Measurements from ENCODE around the gene SERINC4.

SERINC4 gene

GRCh38 chr15:43793647-43794046, 6.4 kb downstream of the SERINC4 start:
- no peaks in the 10 kb centered on the region for H3K9me3 ChIP-seq (ENCODE audit: low read length)
- H3K9ac ChIP-seq (ENCODE audit: low read length), result peak overlapping the region; percentile 99
- peak overlapping the region; percentile 86 for H3K4me2 ChIP-seq (ENCODE audit: low read length)
- peaks cover 12% of the 10 kb centered on the region; the same call in 1 of the 2 replicates for H3K79me2 ChIP-seq (ENCODE audit: insufficient read depth, low read length)
- H3K36me3 ChIP-seq (ENCODE audit: insufficient read depth, low read length), result peaks cover 47% of the 10 kb centered on the region
- peak overlapping the region; percentile 98 for H3K27ac ChIP-seq (ENCODE audit: low read depth, low read length, poor library complexity, severe bottlenecking)
- TF ChIP-seq EZH2 (IDR thresholded peaks at IDR 0.05; ENCODE audit: borderline replicate concordance, low read length) (no peak), CTCF (IDR thresholded peaks at IDR 0.05; ENCODE audit: low read length) (no peak)
- peaks cover 17% of the 10 kb centered on the region for H3F3A ChIP-seq (ENCODE audit: insufficient read depth, low read length)
- H3K4me1 ChIP-seq (ENCODE audit: insufficient read depth, low read length, severe bottlenecking), result peaks cover 79% of the 10 kb centered on the region
- no peaks in the 10 kb centered on the region for H3K27me3 ChIP-seq (ENCODE audit: insufficient read depth, low read length)
- no peaks in the 10 kb centered on the region for H4K20me1 ChIP-seq (ENCODE audit: insufficient read depth, low read length)
- no peaks in the 10 kb centered on the region for H3K9me2 ChIP-seq (ENCODE audit: low read depth, low read length)
- H2AFZ ChIP-seq (ENCODE audit: low read length), result no peak overlapping the region
- H3K4me3 ChIP-seq (ENCODE audit: low read depth, low read length, poor library complexity, severe bottlenecking), result peak overlapping the region; percentile 97

GRCh38 chr15:43792761-43793476, 7.1 kb downstream of the SERINC4 start:
- Histone ChIP-seq H3K9ac (ENCODE audit: low read length) (peak overlapping the region; percentile 99), H3K27ac (ENCODE audit: low read depth, low read length, poor library complexity, severe bottlenecking) (peak overlapping the region; percentile 98), H2AFZ (ENCODE audit: low read length) (no peak overlapping the region), H3K4me3 (ENCODE audit: low read depth, low read length, poor library complexity, severe bottlenecking) (peak overlapping the region; percentile 97), H3K9me2 (ENCODE audit: low read depth, low read length) (no peaks in the 10 kb centered on the region), H3K4me2 (ENCODE audit: low read length) (peak overlapping the region; percentile 86), H3K27me3 (ENCODE audit: insufficient read depth, low read length) (no peaks in the 10 kb centered on the region), H4K20me1 (ENCODE audit: insufficient read depth, low read length) (no peaks in the 10 kb centered on the region), H3K36me3 (ENCODE audit: insufficient read depth, low read length) (peaks cover 47% of the 10 kb centered on the region), H3K9me3 (ENCODE audit: low read length) (no peaks in the 10 kb centered on the region), H3K79me2 (ENCODE audit: insufficient read depth, low read length) (peaks cover 12% of the 10 kb centered on the region; the same call in 1 of the 2 replicates), H3K4me1 (ENCODE audit: insufficient read depth, low read length, severe bottlenecking) (peaks cover 79% of the 10 kb centered on the region), H3F3A (ENCODE audit: insufficient read depth, low read length) (peaks cover 21% of the 10 kb centered on the region)
- TF ChIP-seq CTCF (IDR thresholded peaks at IDR 0.05; ENCODE audit: low read length), result no peak
- no peak for TF ChIP-seq EZH2 (IDR thresholded peaks at IDR 0.05; ENCODE audit: borderline replicate concordance, low read length)

- Histone ChIP-seq H3F3A (ENCODE audit: insufficient read depth, low read length) (peaks cover 21% of the 10 kb centered on the region), H2AFZ (ENCODE audit: low read length) (no peak within 1 kb of the TSS), H3K27ac (ENCODE audit: low read depth, low read length, poor library complexity, severe bottlenecking) (peak within 1 kb of the TSS; percentile 99), H4K20me1 (ENCODE audit: insufficient read depth, low read length) (no peaks in the 10 kb centered on the region), H3K4me1 (ENCODE audit: insufficient read depth, low read length, severe bottlenecking) (peaks cover 80% of the 10 kb centered on the region), H3K79me2 (ENCODE audit: insufficient read depth, low read length) (peaks cover 12% of the 10 kb centered on the region; the same call in 1 of the 2 replicates), H3K9ac (ENCODE audit: low read length) (peak within 1 kb of the TSS; percentile 99), H3K4me3 (ENCODE audit: low read depth, low read length, poor library complexity, severe bottlenecking) (peak within 1 kb of the TSS; percentile 97), H3K4me2 (ENCODE audit: low read length) (peak within 1 kb of the TSS; percentile 86), H3K9me3 (ENCODE audit: low read length) (no peaks in the 10 kb centered on the region), H3K9me2 (ENCODE audit: low read depth, low read length) (no peaks in the 10 kb centered on the region), H3K27me3 (ENCODE audit: insufficient read depth, low read length) (no peaks in the 10 kb centered on the region), H3K36me3 (ENCODE audit: insufficient read depth, low read length) (peaks cover 47% of the 10 kb centered on the region)
- no peak for TF ChIP-seq CTCF (IDR thresholded peaks at IDR 0.05; ENCODE audit: low read length)
- TF ChIP-seq EZH2 (IDR thresholded peaks at IDR 0.05; ENCODE audit: borderline replicate concordance, low read length), result no peak
Measured at GRCh38 chr15:43791993-43792760, 7.8 kb downstream of the SERINC4 start, which contains the start of gene SERF2. Gene SERF2 (plus strand): TSS chr15:43792320. CDS start chr15:43792377, 57 bp downstream.
